PC-9 (cell line): ENCODE results near the gene RNF149.
"Not testable (repeated sequence)": the region's sequence is repeated elsewhere in the genome, so short reads cannot be mapped to it uniquely, and the experiment has no call there.

ENCODE experiments used
- EZH2 ChIP-seq: fragments of 200-600 bp; sonication (generic); IDR thresholded peaks from 2 replicates; pipeline ENCODE4 v1.8.0; 2017; ENCODE audit warnings: antibody characterized with exemption, low read depth
- TF ChIP-seq, protein P1 (sequence below): fragments of 200-600 bp; sonication (generic); conservative IDR thresholded peaks from 2 replicates; pipeline ENCODE4 v1.6.1; 2017; ENCODE audit warnings: mixed run types, antibody characterized with exemption, mild to moderate bottlenecking, moderate library complexity

- TF ChIP-seq, protein P1, sequence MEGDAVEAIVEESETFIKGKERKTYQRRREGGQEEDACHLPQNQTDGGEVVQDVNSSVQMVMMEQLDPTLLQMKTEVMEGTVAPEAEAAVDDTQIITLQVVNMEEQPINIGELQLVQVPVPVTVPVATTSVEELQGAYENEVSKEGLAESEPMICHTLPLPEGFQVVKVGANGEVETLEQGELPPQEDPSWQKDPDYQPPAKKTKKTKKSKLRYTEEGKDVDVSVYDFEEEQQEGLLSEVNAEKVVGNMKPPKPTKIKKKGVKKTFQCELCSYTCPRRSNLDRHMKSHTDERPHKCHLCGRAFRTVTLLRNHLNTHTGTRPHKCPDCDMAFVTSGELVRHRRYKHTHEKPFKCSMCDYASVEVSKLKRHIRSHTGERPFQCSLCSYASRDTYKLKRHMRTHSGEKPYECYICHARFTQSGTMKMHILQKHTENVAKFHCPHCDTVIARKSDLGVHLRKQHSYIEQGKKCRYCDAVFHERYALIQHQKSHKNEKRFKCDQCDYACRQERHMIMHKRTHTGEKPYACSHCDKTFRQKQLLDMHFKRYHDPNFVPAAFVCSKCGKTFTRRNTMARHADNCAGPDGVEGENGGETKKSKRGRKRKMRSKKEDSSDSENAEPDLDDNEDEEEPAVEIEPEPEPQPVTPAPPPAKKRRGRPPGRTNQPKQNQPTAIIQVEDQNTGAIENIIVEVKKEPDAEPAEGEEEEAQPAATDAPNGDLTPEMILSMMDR: not testable (repeated sequence)
- TF ChIP-seq EZH2: not testable (repeated sequence)
Measured at GRCh38 chr2:101239760-101240118, 68.8 kb downstream of the RNF149 start.
